K562 (cell line): ENCODE measurements around the gene OR10P1. TPM values are rescaled to one million over a fixed set of nuclear protein-coding genes. Genes with fewer than 3 reads are reported as not detected.

ENCODE experiments used
- CHAMP1 ChIP-seq: fragments of 450-650 bp; IDR thresholded peaks from 2 replicates; pipeline ENCODE4 v1.6.1; 2016; ENCODE audit warnings: mild to moderate bottlenecking
- HDGF ChIP-seq: fragments of 450-650 bp; IDR thresholded peaks from 2 replicates; pipeline ENCODE4 v1.6.1; 2016
- POLR2G ChIP-seq: fragments of 200-400 bp; formaldehyde crosslinking; IDR thresholded peaks from 2 replicates; pipeline ENCODE4 v1.6.1; 2017; ENCODE audit warnings: low read depth, mild to moderate bottlenecking, antibody characterized with exemption, low read length, moderate library complexity
- SUPT5H ChIP-seq: fragments of 450-650 bp; IDR thresholded peaks from 2 replicates; pipeline ENCODE4 v1.6.1; 2016
- TBP ChIP-seq: optimal IDR thresholded peaks from 2 replicates; pipeline ENCODE3; 2011; ENCODE audit warnings: low read depth, low read length, improper control_type of control experiment
- TRIM24 ChIP-seq, 2 experiments: fragments of 450-650 bp; IDR thresholded peaks; 2 replicates each; pipeline ENCODE4 v1.6.1; 2016
- polyA plus RNA-seq, 8 experiments: library from polyadenylated mRNA; depleted of rRNA in 4 of 8; stranded (reverse) in 5 of 8; unstranded in 3 of 8; fragments of >200 nt; fragmentation: Nextera tagmentation in 2 of 8; fragmentation: Illumina TruSeq in 1 of 8; extraction: Ambion mirVana in 2 of 8; extraction: Trizol in 1 of 8; gene quantifications; 2 replicates each; pipeline versions ENCODE4 v1.2.1 to v1.2.3, GENCODE V29; 2011 to 2014; ENCODE audit warnings: inconsistent platforms in 1 of 8, missing spikeins in 1 of 8
- total RNA-seq, 7 experiments: library from RNA; depleted of rRNA in 6 of 7; stranded (reverse); fragments of >200 nt in 6 of 7; fragmentation: Illumina TruSeq in 2 of 7; extraction: Trizol in 2 of 7; gene quantifications; 2 replicates each; pipeline versions ENCODE4 v1.2.1 to v1.2.3, GENCODE V29; 2011 to 2021; ENCODE audit warnings: low replicate concordance in 1 of 7
- TF ChIP-seq, protein P1 (sequence below): sonication (generic); formaldehyde crosslinking; IDR thresholded peaks from 2 replicates; pipeline ENCODE4 v1.8.0; 2022; ENCODE audit warnings: mild to moderate bottlenecking, low read depth, missing genetic modification reagents
- TF ChIP-seq, protein P2 (sequence below): fragments of 250-450 bp; sonication (Bioruptor Pico); IDR thresholded peaks from 2 replicates; pipeline ENCODE4 v1.8.0; 2022; ENCODE audit warnings: moderate library complexity, mild to moderate bottlenecking, inconsistent platforms

Gene OR10P1
- total and polyA plus RNA-seq, 9 of the 15 experiments (the other 6 are each of a cell fraction or from before 2014, with no cell fraction given) = not detected

- TF ChIP-seq CHAMP1 (no peak), POLR2G (no peak), TBP (no peak), TRIM24 (IDR thresholded peaks at IDR 0.05) (peak; percentile 20 to 26; a peak in 2 of 4 replicates), HDGF (no peak), SUPT5H (no peak)
- TF ChIP-seq, protein P1, sequence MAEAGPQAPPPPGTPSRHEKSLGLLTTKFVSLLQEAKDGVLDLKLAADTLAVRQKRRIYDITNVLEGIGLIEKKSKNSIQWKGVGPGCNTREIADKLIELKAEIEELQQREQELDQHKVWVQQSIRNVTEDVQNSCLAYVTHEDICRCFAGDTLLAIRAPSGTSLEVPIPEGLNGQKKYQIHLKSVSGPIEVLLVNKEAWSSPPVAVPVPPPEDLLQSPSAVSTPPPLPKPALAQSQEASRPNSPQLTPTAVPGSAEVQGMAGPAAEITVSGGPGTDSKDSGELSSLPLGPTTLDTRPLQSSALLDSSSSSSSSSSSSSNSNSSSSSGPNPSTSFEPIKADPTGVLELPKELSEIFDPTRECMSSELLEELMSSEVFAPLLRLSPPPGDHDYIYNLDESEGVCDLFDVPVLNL (CRISPR knock-in tag) = no peak
- TF ChIP-seq, protein P2, sequence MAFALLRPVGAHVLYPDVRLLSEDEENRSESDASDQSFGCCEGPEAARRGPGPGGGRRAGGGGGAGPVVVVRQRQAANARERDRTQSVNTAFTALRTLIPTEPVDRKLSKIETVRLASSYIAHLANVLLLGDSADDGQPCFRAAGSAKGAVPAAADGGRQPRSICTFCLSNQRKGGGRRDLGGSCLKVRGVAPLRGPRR (CRISPR knock-in tag) = no peak
Observed at GRCh38 chr12:55653031-55653430, 16.3 kb downstream of the OR10P1 start (continued).
